Fibroblast of skin of back (primary cell): ENCODE data around the gene SCAMP4.
A peak's percentile ranks its signal among the peaks of the same experiment; 100 is the strongest.
"Not testable (repeated sequence)": the region's sequence is repeated elsewhere in the genome, so short reads cannot be mapped to it uniquely, and the experiment has no call there.

Experiments used
- DNase-seq: peaks from one replicate; pipeline ENCODE4 v3.0.0-alpha.2; 2013

The SCAMP4 gene

GRCh38 chr19:1866693-1867348 is 38.4 kb upstream of the SCAMP4 start:
- DNase-seq = no peak

GRCh38 chr19:1867349-1867724 is 37.9 kb upstream of the SCAMP4 start:
- DNase-seq = no peak

GRCh38 chr19:1868971-1869370 is 36.2 kb upstream of the SCAMP4 start:
- DNase-seq = no peak

- no peak for DNase-seq
These were observed 34.0 kb upstream of the SCAMP4 start for GRCh38 chr19:1871140-1871597.

- DNase-seq = no peak
These were observed 33.6 kb upstream of the SCAMP4 start for GRCh38 chr19:1871630-1872029.

- no peak for DNase-seq
These were observed 32.2 kb upstream of the SCAMP4 start for GRCh38 chr19:1872807-1873523.

GRCh38 chr19:1873524-1874473 is 31.4 kb upstream of the SCAMP4 start:
- DNase-seq = no peak

- no peak for DNase-seq
These were observed 30.5 kb upstream of the SCAMP4 start for GRCh38 chr19:1874554-1875185.

GRCh38 chr19:1875265-1875645 is 29.9 kb upstream of the SCAMP4 start:
- DNase-seq = not testable (repeated sequence)

GRCh38 chr19:1875646-1876495 is 29.3 kb upstream of the SCAMP4 start:
- DNase-seq = peak; percentile 91

GRCh38 chr19:1876496-1877279 is 28.5 kb upstream of the SCAMP4 start:
- not testable (repeated sequence) for DNase-seq

GRCh38 chr19:1877280-1877660 is 27.9 kb upstream of the SCAMP4 start:
- DNase-seq = not testable (repeated sequence)

- DNase-seq = not testable (repeated sequence)
These were observed 26.6 kb upstream of the SCAMP4 start for GRCh38 chr19:1878583-1878982.

- DNase-seq = not testable (repeated sequence)
These were observed 25.2 kb upstream of the SCAMP4 start for GRCh38 chr19:1879982-1880381.

GRCh38 chr19:1880611-1881392 is 24.4 kb upstream of the SCAMP4 start:
- no peak for DNase-seq

GRCh38 chr19:1881393-1882088 is 23.7 kb upstream of the SCAMP4 start:
- not testable (repeated sequence) for DNase-seq

- no peak for DNase-seq
These were observed 23.0 kb upstream of the SCAMP4 start for GRCh38 chr19:1882089-1882785.
